Measurements from ENCODE around the gene VKORC1.

DNA sequence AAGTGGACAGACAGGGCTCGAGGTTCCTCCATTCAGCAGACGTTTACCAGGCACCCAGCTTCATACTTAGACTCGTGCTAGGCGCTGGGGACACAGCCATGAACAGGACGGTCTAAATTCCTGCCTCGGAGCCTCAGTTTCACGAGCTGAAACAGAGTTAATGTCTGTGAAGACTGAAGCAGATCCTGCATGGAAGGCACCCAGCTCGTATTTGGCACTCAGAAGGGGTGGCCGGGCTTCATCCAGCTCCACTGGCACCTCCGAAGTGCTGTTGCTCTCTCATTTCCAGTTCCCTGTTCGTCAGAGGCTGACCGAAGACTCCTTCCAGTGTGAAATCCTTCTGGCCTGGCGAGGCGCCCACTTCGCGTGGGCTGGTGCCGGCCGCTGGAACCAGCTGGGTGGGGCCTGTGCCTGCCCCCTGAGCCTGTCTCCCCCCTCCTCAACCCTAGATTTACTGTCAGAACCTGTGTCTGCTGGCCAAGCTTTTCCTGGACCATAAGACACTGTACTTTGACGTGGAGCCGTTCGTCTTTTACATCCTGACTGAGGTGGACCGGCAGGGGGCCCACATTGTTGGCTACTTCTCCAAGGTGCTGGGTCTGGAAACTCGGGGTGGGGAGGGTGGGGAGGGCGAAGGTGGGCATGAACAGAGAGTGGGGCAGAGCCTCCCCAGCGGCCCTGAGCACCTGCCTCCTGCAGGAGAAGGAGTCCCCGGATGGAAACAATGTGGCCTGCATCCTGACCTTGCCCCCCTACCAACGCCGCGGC is 35.2 kb upstream of the VKORC1 start:
- TF ChIP-seq POLR2AphosphoS5 (IDR thresholded peaks at IDR 0.05; ENCODE audit: low read depth, low read length) (no peak), SIN3A (IDR thresholded peaks at IDR 0.05; ENCODE audit: borderline replicate concordance, insufficient read depth, low read length) (no peak), TAF1 (IDR thresholded peaks at IDR 0.05; ENCODE audit: borderline replicate concordance, insufficient read depth, low read length) (no peak)
- TF ChIP-seq, protein P1, sequence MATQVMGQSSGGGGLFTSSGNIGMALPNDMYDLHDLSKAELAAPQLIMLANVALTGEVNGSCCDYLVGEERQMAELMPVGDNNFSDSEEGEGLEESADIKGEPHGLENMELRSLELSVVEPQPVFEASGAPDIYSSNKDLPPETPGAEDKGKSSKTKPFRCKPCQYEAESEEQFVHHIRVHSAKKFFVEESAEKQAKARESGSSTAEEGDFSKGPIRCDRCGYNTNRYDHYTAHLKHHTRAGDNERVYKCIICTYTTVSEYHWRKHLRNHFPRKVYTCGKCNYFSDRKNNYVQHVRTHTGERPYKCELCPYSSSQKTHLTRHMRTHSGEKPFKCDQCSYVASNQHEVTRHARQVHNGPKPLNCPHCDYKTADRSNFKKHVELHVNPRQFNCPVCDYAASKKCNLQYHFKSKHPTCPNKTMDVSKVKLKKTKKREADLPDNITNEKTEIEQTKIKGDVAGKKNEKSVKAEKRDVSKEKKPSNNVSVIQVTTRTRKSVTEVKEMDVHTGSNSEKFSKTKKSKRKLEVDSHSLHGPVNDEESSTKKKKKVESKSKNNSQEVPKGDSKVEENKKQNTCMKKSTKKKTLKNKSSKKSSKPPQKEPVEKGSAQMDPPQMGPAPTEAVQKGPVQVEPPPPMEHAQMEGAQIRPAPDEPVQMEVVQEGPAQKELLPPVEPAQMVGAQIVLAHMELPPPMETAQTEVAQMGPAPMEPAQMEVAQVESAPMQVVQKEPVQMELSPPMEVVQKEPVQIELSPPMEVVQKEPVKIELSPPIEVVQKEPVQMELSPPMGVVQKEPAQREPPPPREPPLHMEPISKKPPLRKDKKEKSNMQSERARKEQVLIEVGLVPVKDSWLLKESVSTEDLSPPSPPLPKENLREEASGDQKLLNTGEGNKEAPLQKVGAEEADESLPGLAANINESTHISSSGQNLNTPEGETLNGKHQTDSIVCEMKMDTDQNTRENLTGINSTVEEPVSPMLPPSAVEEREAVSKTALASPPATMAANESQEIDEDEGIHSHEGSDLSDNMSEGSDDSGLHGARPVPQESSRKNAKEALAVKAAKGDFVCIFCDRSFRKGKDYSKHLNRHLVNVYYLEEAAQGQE (IDR thresholded peaks at IDR 0.05; ENCODE audit: insufficient read depth in 1 of 2, low read depth in 2 of 2, low read length in 2 of 2) = no peak
